Erythroblast (primary cell): ENCODE data around the gene VIPR1.

Experiments
- GATA1 ChIP-seq: IDR thresholded peaks from 2 replicates; pipeline ENCODE4 v1.6.1; 2011; ENCODE audit warnings: low read depth, mild to moderate bottlenecking, control low read depth, low read length, moderate library complexity
- POLR2A ChIP-seq: IDR thresholded peaks from 2 replicates; pipeline ENCODE4 v1.6.1; 2011; ENCODE audit warnings: mild to moderate bottlenecking, low read length

- TF ChIP-seq POLR2A (no peak), GATA1 (no peak)
These were observed 9.2 kb upstream of the VIPR1 start for GRCh38 chr3:42493126-42493797.
